Activated naive CD4-positive, alpha-beta T cell treated with Interleukin-2 at 50 U/mL for 16 hours (primary cell): Measurements from ENCODE around the gene KCNJ12.
"Not testable (repeated sequence)": the region's sequence is repeated elsewhere in the genome, so short reads cannot be mapped to it uniquely, and the experiment has no call there.

Source experiments
- DNase-seq: peaks from one replicate; pipeline ENCODE4 v3.0.0-alpha.2; 2020

KCNJ12 gene

DNA sequence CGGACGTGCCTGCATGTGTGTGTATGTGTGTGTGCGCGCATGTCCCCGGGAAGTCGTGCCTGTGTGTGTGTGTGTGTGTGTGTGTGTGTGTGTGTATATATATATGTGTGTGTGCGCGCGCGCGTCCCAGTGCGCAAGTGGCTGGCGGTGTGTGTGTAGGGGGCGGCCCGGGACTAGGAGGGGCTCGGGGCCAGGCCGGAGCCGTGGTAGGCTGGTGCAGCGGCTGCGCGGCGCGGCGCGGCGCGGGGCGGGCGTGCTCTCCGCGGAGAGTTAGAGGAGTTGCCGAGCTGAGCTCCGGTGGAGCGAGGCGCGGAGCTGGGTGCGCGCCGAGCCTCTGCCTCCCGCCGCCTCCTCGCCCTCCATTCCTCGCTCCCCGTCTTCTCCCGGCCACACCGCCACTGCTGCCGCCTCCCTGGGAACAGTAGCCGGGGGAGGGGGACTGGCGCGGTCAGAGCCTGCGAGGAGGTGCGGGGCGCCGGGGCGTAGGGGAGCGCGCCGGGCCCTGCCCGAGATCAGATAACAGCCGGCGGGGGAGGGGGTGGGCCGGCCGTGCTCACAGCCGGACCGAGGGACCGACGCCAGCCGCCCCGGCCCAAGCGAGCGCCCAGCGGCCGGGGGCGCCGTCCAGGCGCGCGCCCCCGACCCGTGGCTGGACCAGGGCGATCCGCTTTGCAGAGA lies at the start of gene KCNJ12:
Gene KCNJ12, plus strand, starts transcription at position 277 of the 678 bp plus-strand sequence. CDS start 38,986 bp downstream, outside the sequence.
- DNase-seq: no peak

DNA sequence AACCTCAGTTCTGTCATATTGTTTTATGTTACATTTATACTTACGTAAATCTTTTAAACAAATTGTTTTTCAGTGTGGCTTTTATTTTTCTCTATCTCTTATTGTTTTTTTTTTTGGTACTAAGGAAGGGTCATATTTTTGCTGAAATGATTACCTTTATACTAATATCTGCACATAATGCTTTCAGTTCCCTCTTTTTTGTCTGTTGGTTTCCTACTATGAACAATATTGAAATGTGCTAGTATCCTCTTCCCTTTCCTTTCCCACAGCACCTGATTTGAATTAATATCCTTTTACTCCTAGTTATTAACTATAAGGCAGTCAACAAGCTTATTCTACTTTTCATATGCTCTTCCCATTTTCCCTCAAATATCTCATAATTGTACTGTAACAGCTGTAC lies 48.2 kb upstream of the KCNJ12 start:
- DNase-seq: not testable (repeated sequence)

DNA sequence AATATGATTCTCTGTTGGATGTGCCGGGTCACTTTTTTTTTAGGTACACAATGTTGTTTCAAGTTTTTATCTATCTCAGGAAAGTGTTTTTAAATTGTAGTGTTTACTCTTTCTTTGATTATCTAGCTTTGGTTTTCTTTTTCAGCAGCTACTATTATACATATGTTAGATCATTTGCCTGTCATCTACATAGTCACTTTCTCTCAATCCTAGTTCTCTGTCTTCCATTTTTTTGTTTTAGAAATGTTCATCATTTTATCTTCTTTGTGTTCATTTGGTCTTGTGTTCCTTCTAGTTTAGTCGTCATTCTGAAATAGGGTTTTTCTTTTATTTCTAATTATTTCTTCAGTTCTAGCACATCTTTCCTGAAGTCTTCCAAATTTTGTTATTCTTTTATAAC lies 47.4 kb upstream of the KCNJ12 start:
- DNase-seq: not testable (repeated sequence)

DNA sequence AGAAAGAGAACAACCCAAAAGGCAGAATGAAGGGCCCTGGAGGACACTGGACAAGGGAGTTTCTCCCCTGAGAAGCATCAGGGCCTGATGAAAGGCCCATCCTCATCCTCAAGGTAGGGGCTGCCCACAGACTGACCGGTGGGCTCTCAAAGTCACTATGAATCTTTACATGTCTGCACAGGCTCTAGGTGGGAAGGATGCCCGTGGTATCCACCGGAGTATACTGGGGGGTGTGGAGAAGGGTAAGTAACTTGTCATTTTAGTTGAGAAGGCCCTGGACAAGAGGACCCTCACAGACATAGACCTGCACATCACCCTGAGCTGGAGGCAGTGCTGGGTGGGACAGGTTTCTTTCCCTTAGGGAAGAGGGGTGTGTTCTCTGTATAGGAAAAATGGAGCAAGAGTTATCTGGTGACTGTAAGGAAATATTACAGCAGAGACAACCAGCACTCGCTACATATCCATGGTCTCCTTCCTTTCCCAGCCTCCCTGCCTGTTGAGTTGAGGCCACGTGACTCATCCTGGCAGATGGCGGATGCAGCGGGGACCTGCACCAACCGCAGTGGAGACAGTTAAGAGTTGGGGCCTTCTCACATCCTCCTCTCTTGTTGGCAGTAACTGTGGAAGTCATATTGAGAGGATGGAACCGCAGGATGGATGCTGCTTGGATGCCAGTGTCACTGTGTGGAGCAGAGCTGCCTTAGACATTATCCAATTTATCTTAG lies 45.6 kb upstream of the KCNJ12 start:
- no peak for DNase-seq

DNA sequence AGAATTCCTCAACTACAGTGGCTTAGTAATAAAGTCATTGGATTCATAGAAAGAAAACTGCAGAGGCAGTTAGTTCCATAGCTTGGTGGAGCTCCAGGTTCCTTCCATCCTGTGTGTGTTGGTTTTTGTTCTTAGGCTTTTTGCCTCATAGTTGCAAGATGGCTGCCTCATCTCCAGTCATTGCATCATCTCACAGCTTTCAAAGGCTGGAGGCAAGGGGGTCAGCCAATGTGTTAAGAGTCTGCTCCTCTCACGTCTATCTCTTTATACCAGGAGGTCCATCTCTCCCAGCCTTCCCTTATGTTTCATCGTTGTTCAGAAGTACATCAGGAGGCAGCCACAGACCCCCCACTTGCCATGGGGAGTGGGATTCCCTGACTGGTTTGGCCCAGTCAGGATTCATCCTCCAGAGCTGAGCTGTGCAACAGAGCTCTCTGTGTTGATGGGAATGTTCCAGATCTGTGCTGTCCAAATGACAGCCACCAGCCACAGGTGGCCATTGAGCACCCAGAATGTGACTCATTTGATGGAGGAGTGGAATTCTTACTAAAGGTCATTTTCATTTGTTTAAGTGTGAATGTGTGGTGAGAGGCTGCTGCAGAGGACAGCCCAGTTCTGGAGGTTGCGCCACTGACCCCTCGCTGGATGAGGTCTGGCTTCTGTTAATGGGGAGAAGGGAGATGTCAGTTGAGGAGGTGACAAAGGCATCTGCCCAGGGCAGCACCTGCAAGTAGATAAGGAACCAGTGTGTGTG lies 39.4 kb upstream of the KCNJ12 start:
- DNase-seq: not testable (repeated sequence)

DNA sequence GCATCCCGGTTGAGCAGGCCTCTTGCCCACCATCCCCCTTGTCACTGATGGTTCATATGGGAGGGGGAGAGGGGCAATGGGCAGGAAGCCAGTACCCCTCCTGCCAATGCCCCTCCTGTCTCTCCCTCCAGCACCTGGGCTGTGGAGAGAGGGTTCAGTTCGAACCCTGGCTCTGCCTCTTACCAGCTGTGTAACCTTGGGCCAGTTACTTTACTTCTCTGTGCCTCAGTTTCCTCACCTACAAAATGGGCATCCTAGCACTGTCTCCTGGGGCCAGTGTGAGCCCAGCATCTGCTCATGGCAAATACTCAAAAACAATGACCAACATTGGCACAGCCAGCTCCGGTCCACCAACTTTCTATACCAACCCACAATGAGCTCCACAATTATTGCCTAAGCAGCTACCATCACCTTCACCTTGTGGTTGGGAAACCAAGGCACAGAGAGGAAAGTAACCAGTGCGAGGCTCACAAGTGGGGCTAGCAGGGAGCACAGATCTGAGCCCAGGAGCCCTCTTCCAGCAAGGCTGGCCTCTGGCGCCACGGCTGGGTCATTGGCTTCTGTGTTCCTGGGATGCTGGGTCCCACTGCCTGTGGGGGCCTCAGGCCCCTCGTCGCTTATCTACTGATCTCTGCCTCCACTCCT lies 38.1 kb upstream of the KCNJ12 start:
- not testable (repeated sequence) for DNase-seq

DNA sequence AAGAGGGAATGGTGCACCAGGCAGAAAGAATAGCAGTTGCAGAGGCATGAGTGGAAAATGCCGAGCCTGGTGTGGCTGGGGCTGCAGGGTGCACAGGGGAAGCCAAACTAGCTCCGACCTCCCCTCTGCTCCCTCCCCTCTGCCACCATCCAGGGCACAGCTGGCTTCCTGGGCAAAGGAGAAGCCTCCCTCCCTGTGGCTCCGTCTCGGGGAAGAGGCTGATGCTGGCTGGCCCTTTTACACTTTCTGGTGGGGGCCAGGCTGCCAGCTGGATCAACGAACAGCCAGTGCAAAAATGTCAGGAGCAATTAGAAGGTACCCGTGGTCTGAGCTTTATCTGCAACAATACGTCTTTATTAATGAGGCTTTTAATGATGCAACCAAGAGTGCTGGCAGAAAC lies 37.1 kb upstream of the KCNJ12 start:
- no peak for DNase-seq

DNA sequence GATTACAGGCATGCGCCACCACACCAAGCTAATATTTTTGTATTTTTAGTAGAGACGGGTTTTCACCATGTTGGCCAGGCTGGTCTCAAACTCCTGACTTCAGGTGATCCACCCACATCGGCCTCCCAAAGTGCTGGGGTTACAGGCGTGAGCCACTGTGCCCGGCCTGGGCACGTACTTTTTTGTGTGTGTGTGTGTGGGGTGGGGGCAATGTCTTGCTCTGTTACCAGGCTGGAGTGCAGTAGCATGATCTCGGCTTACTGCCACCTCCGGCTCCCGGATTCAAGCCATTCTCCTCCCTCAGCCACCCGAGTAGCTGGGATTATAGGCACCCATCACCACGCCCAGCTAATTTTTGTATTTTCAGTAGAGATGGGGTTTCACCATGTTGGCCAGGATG lies 36.6 kb upstream of the KCNJ12 start:
- not testable (repeated sequence) for DNase-seq

DNA sequence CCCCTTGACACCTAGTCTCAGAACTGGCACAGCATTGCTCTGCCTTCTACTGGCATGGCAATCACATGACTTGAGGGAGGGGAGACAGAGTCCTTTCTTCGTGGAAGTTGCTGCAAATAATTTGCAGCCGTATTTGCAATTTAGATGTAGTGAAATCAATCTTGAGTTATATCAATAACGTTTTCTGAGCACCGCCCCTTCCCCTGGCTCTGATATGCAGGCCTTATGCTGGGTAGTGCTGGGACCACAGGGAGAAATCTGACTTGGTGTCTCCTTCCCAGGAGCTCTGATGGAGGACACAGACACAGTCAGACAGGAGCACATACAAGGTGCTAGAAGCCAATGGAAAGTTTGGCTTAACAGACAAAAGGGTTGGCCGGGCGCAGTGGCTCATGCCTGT lies 35.8 kb upstream of the KCNJ12 start:
- not testable (repeated sequence) for DNase-seq

DNA sequence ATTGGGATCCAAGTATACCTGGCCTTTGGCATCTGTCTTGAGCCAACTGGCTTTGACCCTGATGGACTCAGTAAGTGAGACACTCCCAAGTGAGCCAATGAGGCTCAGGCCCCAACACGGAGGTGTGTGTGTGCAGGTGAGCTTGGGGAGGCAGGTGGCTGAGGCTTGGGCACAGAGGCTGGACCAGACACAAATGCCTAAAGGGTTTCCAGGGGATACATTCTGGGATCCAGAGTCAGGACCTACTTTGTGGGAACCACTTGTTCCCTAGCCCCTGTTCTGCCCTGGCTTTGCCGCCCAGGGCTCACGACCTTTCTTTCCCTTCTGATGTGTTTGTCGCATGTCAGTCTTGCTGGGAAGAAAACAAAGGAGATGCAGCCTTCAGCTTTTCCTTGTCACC lies 34.9 kb upstream of the KCNJ12 start:
- not testable (repeated sequence) for DNase-seq

DNA sequence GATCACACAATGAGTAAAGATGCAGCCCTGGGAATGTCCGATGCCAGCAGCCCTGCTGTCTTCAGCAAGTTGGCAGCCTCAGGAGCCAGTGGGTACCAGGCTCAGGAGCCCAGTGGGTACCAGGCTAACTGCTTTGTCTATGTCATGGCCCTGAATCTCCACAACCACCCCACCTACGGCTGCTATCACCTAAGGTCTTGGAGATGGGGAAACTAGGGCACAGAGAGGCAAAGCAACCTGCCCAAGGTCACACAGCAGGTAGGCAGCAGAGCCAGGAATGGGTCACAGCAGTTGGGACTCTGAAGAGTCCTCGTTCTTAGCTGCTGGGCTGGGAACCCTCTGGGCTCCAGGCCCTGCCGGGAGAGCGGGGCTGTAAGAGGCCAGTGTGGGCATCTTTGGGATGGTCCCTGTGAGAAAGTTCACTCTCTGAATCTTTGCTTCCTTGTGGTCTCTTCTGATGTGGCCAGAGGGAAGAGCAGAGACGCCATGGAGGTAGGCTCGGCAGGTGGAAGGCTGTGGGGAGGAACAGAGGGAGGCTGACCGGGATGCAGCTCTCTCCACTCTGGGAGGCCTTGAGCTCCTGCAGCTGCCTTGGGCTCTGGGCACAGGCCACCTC lies 34.1 kb upstream of the KCNJ12 start:
- DNase-seq: not testable (repeated sequence)

DNA sequence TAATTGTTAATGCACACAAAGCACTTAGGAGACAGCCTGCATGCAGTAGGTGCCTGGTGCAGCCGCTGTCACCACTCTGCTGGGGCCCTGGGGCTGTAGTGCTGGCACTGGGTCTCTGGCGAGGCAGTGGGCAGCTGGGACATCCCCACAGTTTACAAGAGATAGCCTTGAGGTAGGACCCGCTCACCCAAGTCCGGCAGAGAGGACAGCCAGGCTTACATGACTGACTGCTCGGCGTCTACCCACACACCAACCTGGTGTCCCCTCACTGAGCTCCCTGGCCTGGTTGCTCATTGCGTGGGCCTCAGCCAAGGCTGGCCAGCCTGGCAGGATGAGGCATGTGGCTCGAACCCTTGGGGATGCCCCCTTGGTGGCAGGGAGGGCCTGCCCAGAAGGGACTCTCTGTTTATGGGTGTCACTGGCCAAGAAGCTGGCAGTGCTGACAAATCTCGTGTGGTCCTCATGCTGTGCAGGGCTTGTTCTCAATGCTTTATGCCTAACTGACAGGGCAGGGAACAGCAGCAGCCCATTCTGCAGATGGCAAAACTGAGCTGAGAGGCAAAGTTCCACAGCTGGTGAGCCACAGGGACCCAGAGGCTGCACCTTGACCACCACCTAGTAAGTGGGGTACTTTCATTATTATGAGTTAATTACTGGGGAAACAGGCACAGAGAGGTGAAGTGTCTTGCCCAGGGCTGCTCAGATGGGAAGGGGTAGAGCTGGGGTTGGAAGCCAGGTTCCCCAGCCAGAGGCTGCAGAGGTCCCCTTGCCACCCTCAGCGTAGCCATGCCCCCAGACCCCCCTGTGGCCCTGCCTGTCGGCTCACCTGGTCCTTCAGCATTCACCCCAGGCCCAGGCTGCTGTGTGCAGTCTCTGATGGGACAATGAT lies 32.9 kb upstream of the KCNJ12 start:
- DNase-seq: not testable (repeated sequence)

DNA sequence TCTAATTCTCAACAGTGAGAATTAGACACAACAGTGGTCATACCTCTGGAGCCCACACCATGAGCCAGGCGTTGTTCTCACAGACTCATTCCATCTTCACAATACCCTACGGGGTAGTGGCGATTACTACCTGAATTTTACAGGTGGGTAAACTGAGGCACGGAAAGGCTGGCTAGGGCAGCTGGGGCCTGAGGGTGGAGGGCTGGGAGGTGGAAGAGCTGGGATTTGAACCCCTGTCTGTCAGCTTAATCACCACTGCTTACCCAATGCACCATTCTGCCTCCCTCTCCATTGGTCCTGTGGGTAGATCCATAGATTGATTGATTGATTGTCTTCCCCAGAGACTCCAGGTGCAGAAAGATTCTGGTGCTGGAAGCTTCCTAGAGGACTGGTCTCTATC lies 31.4 kb upstream of the KCNJ12 start:
- not testable (repeated sequence) for DNase-seq

DNA sequence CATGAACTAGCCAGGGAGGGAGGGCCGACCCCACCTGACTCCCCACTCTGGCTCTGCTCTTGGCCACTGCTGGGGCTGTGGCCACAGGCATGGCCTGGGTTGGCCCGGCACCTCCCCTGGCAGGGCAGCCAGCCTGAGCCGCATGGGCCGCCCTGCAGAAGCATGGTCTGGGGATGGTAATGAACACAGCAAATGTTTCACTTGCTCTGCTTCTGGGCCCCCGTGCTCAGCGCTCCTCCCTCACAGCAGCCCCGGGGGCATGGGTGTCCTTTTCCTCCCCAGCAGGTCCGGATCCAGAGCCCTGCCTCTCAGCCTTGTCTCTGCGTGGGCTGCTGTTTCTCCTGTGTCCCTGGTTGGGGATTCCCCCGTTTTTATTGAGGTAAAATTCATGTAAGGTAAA lies 30.9 kb upstream of the KCNJ12 start:
- no peak for DNase-seq

DNA sequence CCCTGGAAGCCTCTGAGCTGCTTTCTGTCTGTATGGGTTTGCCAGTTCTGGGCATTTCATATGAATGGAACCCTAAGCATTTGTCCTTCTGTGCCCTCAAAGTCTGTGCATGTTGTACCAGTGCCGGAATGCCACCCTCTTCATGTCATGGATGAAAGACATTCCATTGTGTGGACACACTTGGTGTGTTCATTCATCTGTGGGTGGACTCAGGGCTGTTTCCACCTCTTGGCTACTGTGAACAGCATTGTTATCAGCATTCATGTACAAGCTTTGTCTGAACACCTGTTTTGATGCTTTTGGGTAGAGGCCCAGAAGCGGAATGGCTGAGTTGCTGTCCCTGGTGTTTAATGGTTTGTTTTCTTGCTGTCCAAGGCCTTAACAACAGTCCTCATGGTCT lies 30.1 kb upstream of the KCNJ12 start:
- not testable (repeated sequence) for DNase-seq

DNA sequence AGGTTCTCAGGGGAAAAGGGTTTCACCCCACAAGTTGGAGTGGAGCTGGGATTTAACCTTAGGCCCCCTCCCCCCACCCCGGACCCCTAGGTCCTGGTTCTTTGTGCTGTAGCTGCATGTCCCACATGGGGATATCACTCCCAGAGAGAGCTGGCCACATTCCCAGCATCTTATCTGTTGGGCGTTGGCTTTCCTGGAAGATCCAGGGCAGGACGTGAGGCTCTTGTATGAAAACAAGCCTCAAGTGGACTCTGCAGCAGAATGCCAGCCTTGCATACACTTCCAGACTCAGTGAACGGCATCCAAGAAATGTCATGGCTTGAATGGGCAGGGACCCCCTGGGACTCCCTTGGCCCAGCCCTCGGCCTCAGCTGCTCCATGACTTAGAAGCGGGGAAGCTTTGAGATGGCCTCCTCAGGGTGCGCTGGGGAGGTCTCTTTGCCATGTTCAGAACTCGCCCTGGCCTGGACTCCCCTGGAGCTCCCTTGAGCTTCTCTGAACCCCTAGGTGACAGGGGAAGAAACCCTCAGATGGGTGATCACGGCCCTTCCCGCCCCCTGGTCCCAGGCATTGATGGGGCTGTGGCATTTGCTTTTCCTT lies 29.4 kb upstream of the KCNJ12 start:
- not testable (repeated sequence) for DNase-seq

DNA sequence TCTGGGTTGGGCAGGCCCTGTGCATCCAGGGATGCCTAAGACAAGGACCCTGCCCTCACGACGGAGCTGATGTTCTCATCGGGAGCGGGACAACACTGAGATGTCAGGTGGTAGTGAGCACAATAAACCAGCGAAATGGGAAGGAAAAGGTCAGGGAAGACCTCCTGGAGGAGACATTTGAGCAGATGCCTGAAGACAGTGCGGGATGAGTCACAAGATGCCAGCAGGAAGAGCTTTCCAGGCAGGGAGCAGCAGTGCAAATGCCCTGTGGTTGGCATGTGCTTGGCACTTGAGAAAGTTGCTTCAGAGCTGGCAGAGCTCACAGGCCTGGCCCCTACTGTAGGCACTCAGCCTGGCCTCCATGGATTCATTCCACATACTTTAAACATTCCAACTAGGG lies 28.5 kb upstream of the KCNJ12 start:
- not testable (repeated sequence) for DNase-seq

DNA sequence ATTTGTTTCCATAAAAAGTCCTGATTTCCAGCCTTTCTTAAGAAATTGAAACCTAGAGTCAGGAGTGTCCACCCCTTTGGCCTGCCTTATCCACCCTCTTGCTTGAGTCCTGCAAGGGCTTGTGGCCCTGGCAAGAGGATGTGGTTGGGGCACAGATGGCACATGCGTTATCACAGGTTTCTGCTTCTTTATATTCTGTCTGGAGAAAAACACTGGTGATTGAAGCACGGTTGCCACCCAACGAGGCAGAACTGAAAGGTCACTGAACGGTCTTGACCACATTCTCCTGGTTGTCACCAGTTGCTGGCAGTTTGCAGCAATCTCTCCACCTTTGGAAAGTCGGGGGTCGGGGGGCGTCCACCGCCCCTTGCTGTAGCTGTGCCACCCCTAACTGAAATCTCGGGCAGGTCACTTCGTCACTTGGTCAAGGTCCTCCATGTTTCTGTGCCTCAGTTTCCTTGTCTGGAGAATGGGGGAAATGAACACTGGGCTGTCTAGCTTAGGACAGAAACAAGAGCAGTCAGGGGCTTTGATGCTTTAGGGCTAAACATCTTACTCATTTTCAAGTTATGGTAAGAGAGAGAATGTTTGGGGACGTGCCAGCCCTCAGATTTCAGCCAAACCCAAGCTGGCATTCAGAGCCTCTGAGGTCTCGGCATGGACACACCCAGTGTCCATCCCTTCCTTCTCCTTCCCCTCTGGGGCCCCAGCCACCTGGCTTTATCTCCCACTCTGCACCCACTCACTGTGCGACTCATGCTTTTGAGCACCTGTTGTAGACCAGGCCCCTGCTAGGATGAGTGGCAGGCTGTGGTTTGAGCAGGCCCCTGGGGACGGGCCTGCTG lies 27.9 kb upstream of the KCNJ12 start:
- not testable (repeated sequence) for DNase-seq

DNA sequence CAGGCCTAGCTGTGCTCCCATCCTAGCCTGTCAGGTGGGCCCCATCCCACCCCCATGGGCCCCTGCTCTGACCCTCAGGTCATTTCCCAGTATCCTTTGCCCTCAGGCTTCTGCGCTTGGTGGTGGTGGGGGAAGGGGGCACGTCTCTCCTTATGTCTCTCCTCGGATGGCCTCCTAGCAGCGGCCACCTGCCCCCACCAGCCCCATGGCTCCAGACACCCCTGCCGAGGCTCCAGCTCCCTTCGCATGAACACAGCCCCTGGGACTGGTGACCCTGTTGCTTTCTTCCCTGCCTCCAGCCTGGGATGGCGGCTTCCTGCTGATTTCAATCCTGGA lies 27.3 kb upstream of the KCNJ12 start:
- not testable (repeated sequence) for DNase-seq

DNA sequence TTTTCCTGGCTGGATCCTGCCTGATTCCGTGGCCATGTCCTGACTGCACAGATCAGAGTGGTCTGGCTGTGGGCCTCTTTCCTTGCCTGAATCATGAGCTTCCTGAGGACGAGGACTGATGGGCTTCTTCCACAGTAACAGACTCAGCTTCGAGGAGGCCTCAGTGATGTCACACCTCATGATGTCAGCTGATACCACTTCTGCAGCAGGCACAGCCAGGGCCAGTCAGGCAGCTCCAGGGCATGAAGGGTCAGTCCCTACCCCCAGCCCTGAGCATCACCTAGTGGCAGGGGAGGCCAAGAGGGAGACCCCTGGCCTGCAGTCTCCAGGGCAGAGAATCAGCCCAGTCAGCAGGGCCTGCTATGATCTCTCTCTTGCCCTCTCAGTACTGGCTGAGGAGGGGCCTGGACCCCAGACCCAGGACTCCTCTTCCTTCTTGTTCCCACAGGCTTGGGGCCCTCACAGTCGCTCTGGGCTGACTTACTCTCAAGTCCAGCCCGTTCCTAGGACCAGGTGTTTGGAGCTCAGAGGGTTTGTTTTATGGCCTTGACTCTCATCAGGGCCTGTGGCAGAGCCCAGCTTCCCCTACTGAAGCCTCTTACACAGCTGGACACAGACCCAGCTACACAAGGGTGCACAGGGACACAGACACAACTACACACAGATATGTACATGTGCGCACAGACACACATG lies 26.7 kb upstream of the KCNJ12 start:
- DNase-seq: not testable (repeated sequence)
